LNCaP clone FGC (cell line): ENCODE results near the gene SKI.

Experiments
- DNase-seq: peaks from one replicate; pipeline ENCODE4 v3.0.0-alpha.2; 2011; ENCODE audit warnings: low read depth
- H3K4me3 ChIP-seq: 2 replicates; pipeline ENCODE4 v1.5.1; 2011; ENCODE audit warnings: mild to moderate bottlenecking, low read depth, low read length, control low read depth
- CTCF ChIP-seq: IDR thresholded peaks from 2 replicates; pipeline ENCODE4 v1.5.1; 2012; ENCODE audit warnings: mild to moderate bottlenecking; ENCODE audit not compliant: control insufficient read depth, insufficient read depth; ENCODE audit errors: extremely low read depth

Gene SKI

GRCh38 chr1:2248127-2248826 lies 20.2 kb downstream of the SKI start:
- peak overlapping the region; percentile 41 for H3K4me3 ChIP-seq
- peak; percentile 88 for DNase-seq
- 0 out of 2 replicates have a peak, but pooled peaks have one; percentile 20 for TF ChIP-seq CTCF

GRCh38 chr1:2248854-2249558 lies 20.9 kb downstream of the SKI start:
- no peak for TF ChIP-seq CTCF
- DNase-seq: no peak
- H3K4me3 ChIP-seq: peak overlapping the region; percentile 41

- H3K4me3 ChIP-seq: peak overlapping the region; percentile 41
- TF ChIP-seq CTCF: no peak
- DNase-seq: no peak
Observed at GRCh38 chr1:2249559-2249906, 21.4 kb downstream of the SKI start.

- H3K4me3 ChIP-seq: peak overlapping the region; percentile 11; the same call in 1 of the 2 replicates
- TF ChIP-seq CTCF: no peak
- DNase-seq: no peak
Observed at GRCh38 chr1:2250721-2251281, 22.7 kb downstream of the SKI start.

GRCh38 chr1:2251363-2251762 lies 23.2 kb downstream of the SKI start:
- H3K4me3 ChIP-seq: peak overlapping the region; percentile 33
- no peak for TF ChIP-seq CTCF
- DNase-seq: no peak

GRCh38 chr1:2251786-2252185 lies 23.7 kb downstream of the SKI start:
- peak; percentile 82 for DNase-seq
- TF ChIP-seq CTCF: no peak
- peak overlapping the region; percentile 33 for H3K4me3 ChIP-seq
